Kidney tubule cell (primary cell): Measurements from ENCODE around the gene ARHGAP26.
"Not testable (repeated sequence)": the region's sequence is repeated elsewhere in the genome, so short reads cannot be mapped to it uniquely, and the experiment has no call there.

Experiments
- DNase-seq: peaks from one replicate; pipeline ENCODE4 v3.0.0-alpha.2; 2018; ENCODE audit warnings: low spot score

The ARHGAP26 gene

DNA sequence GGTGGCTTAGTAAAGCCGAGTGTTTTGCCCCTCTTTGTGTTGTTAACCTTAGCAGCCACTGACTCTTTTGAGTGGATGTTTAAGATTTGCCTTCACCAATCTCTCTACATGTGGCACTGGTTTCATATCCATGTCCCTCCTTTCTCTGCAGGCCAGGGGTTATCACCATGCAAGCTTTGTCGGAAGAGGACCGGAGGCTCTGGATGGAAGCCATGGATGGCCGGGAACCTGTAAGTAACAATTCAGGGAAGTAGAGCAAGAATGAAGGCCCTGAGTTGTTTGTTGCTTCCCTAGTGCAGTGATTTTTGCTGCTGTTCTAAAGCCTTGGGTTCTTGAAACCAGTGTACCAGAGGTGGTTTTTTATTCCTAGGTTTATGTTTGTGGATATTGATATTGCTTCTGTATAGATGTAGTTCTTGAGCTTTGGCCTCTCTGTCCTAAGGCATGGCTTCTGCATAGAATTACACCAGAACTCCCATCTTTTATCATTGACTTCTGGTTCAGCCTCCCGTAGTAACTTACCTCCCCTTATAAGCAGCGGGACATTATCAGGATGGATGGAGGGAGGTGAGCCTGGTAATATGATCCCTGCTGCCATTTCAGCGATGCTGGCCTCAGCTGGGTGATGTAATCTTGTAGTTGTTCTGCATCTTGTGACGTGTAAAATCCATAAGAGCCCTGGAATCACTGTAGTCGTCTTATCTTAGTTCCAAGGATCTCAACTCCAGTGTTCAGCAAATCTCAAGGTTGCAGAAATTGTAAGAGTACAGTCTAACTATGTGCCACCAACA is 161.9 kb downstream of the ARHGAP26 start:
- no peak for DNase-seq

DNA sequence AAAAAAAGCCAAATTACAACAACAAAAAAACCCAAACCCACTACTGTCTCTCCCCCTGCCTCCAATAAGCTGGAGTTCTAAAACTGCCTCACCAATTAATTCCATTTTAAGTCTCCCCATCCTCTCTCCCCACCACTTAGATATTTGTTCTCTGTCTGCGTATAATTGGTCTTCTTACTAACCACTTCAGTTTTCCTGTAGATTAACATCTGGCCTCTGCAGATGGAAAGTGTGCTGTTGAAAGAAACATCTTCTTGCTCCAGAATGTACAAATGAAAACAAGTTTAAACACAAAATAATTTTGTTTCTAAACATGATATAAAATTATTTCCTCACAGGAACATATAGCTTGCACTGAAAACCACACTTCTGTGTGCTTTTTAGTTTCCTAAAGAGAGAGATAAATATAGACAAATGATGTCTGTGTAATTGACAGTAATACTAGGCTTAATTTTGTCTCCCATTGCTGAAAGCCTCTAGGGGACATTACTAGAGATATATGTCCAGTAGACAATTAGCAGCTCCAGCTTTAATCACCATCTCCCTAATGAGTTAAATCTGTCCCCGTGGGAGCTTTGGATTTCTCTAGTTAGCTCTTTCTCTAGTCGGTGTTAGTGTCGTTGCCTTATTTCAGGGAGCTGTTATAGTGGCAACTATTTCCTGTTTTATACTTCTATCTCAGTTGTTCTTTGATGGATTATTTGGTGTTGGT is 164.0 kb downstream of the ARHGAP26 start:
- no peak for DNase-seq

DNA sequence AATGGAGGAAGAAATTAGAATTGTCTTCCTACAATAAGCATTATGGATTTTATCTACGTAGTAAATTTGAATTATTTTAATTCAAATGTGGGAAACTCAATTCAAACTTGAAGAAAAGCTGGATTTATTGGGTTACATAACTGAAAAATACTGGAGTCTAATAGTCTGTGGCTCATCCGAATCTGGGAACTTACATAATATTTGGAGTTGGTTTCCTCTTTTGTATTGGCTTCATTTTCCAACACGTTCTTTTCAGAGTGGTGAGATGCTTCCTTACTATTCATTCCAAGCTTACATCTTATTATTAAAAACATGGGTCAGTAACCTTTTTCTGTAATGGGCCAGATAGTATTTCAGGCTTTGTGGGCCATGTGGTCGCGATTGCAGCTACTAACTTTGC is 164.8 kb downstream of the ARHGAP26 start:
- DNase-seq: no peak

DNA sequence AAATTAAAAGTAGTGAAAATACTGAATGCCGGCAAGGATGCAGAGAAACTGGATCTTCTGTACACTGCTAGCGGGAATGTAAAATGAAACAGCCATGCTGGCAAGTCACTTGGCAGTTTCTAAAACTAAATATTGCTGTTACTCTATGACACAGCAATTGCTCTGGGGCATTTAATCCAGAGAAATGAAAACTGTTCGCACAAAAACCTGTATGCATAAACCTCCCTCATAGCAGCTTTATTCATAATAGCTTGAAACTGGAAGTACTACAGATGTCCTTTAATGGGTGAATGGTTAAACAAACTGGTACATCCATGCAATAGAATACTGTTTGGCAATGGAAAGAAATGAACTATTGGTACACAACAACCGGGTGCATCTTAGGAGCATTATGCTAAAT is 167.2 kb downstream of the ARHGAP26 start:
- DNase-seq: no peak

DNA sequence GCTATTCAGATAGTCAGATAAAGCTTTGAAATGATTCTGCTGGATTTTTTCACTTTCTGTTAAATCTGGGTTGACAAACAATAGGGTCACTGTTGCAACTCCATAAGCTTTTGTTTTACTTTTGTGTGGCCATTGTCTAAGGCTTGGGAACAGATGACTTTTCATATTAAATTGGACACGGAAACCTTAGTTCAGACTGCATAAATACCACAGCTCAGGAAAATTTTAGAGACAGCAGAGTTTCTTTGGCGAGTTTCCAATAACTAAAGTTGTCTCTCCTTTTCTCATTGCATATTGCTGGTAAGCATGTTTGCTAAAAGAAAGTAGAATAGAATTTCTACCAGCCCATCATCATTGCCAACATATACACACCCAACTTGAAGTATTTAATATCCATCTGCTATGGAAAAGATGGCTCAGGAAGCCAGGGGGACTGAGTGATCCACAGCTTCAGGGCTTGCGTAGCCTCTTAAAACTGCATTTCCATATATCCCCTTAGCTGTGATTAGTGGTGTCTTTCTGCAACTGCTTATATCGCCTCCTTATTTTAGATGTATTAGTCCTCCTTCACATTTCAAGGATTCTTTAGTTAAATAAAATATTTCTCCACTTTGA is 168.2 kb downstream of the ARHGAP26 start:
- DNase-seq: no peak

DNA sequence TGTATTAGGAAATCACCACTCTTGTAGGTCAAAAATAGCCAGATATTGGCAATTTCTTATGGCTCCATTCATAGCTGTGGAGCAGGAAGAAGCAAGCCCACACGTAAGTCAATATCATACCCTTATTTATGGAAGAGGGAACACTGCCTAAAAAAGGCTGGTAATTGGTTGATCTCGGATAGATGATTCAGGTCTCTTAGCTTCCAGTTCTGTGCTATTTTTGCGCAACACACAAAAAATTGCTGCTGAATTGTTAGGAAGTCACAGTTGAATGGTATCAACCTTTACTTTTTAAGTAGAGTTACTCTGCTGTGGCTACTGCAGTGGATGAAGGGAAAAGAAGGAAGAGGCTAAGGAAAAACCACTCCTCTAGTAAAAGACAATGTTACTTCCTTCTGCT is 168.8 kb downstream of the ARHGAP26 start:
- peak; percentile 10 for DNase-seq

DNA sequence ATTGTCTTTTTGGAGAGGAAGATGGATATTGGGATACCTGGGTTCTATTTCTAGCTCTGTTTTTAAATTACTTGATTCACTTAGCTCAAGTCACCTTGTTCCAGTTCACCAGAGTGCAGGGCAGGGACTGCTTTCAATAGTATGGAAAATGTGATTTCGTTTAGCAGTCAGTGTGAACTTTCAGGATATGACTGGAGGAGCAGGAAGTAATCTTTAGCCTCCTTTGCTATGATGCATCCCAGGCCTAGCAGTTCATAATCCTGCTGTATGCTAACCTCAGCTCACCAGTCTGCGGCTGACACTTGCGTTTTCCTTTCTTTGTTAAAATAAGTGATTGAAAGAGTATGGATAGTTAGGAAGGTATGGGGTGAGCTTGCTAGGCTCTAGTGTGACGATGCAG is 169.7 kb downstream of the ARHGAP26 start:
- peak; percentile 20 for DNase-seq

DNA sequence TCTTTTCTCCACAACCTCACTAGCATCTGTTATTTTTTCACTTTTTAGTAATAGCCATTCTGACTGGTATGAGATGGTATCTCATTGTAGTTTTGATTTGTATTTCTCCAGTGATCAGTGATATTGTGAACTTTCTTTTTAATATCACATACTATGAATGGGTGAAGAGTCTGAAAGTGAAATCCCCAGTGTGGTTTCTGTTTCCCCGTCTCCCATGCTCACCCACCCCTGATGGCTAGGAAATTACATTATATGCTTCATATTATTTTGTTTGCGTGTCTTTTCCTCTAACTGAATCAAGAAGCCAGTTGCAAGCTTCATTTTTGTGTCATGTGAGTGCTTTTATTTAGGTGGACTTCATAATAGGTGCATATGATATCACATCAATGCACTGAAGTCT is 171.1 kb downstream of the ARHGAP26 start:
- DNase-seq: no peak

DNA sequence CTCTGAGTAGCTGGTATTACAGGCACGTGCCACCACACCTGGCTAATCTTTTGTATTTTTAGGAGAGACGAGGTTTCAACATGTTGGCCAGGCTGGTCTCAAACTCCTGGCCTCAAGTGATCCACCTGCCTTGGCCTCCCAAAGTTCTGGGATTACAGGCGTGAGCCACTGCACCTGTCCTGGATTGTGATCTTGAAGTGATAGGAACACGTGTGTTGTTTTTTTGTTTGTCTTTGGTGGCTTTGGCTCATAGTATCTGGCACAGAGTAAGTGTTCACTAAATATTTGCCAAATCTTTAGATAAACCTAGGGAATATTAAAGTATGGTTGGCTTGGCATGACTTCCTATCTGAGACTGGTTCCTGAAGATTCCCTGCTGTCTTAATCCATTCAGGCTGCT is 172.7 kb downstream of the ARHGAP26 start:
- DNase-seq: no peak

DNA sequence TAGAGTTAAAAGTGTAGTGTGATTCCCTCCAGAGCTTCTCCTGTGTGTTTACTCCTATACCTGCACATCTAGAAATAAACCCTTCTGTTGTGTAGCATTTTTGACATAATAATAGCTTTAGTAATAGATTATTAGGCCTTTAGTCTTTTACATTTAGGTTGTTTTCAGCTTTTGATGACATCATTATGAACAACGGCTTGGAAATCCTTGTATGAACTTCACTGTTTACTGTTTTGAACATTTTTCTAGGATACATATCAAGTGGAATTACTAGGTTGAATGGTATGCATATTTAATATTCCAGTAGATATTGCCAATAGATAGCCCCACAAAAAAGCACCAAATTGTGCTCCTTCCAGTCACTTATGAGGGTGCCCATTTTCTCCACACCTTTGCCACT is 174.0 kb downstream of the ARHGAP26 start:
- no peak for DNase-seq

DNA sequence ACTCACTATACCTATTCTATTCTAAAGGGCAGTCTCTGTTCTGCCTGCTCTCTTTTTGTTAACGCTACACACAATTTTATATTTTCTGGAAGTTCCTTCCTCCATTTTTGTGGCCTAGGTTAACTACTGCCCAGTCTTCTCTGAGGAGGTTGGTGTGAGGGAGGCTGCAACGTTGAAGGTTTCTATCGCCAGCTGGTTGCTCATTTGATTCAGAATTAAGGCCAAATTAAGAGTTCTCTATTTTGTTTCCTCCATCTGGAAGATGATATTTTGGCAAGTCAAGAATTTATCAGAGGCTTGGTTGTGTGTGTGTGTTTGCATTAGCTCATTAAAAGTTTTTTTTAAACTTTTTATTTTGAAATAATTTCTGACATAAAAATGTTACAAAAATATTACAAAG is 175.1 kb downstream of the ARHGAP26 start:
- no peak for DNase-seq

DNA sequence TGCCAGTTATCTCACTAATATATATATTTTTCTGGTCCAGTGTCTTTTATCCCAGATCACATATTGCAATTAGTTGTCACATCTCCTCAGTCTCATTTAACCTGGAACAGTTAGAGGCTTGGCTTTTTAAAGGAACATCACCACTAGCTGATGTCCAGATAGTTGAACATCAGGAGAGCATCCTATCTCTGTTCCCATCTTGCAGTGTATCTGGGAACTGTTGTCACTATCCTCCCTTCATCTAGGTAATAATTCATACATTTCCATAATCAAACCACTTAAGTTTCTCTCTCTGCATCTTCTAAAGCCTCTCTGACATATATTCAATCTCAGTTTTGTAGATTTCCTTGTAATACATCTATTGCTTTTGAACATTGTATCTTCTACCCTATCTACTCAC is 175.7 kb downstream of the ARHGAP26 start:
- DNase-seq: no peak

DNA sequence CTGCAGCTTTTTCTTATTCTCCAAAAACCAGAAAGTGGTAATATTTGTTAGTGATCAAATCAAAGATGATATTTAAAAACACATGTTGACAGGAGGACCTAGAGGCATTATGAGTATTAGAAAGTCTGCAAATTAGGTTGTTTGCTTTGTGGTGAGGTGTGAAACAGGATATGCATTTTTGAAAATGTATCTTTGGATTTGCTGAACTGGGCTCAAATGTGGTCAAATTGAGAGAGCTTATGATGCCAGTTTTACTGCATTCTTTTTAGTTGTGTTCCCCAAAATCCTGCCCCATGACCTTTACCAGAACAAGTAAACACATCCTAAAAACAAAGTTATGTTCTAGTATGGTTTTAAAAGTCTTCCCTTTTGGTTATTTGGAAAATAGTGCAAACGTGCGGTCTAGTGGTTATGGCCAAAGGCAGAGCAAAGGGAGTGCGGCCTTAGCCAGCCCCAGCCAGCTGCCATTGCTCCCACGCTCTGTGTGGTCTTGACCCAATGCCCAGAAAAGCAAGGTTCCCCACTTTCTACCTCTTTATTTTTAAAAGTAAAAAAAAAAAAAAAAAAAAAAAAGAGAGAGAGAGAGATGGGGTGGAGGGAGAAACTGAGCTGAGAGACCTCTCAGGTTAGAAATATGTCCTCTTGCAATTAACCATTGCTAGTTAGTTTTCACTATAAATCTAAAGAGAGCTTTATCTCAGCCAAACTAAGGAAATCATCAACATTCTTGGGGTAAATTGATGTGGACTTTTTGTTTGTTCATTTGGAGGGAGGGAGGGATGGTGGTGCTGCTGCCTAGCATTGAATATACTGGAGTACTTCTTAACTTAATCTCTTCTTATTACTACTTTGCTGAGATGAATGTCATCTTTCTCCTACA is 176.6 kb downstream of the ARHGAP26 start:
- no peak for DNase-seq

DNA sequence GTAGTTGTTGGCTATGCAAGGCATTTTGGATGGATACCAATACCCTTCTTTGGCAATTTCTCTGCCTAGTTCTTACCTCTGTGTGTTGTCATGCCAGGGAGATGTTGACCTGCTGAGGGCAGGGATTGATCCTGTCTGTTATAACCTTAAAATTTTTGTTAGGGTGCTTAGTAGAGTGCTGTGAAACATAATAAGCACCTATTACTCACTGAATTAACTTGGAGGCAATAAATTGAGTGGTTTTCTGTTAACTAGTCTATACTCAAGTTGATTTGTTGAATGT is 177.2 kb downstream of the ARHGAP26 start:
- DNase-seq: no peak

DNA sequence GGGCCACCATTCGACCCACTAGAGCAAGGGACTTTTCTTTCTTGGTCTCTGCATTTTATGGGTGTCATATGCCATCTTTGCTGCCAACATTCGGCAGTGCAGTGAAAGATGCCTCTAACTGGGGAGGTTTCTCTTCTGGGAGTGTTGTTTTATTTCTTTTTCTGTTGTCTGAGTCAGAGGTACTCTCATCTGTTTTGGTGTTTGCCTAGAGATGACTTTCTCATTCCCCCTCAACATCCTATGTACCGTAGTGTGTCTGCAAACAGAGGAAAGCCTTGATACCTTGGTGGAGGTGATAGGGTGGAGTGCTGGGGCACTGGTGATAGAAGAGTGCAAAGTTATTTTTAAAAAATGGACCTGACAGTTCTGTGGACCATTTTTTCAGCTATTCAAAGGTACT is 182.1 kb downstream of the ARHGAP26 start:
- no peak for DNase-seq

DNA sequence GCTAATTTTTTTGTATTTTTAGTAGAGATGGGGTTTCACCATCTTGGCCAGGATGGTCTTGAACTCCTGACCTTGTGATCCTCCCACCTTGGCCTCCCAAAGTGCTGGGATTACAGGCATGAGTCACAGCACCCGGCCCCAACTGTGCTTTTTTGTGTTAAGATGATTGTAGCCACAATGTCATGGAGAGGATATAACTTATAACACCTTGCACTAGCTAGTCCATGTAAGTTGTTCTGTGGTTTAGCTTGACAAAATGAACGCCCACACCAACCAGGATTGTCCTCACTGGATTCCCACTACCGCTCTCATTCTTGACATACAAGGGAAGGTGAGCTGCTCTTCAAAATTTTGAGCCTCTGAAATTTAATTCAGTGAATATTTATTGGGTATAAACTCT is 182.7 kb downstream of the ARHGAP26 start:
- not testable (repeated sequence) for DNase-seq

DNA sequence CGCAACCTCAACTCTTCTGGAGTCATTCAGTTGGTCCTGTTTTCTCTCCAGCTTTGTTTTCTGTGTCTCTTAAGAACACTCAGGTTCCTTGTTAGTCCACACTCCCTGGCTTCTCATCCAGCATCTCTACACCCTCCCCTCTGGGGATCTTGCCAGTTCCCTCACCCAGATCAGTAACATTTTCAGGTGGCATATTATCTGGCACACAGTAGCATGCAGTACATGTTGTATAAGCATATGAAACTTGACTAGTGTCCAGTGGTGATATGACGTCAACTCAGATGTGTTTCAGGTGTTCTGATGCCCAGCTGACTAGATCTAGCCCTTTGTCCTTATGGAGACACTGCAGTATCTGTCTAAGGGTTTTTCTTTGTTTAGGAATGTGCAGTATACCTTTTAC is 184.3 kb downstream of the ARHGAP26 start:
- no peak for DNase-seq

DNA sequence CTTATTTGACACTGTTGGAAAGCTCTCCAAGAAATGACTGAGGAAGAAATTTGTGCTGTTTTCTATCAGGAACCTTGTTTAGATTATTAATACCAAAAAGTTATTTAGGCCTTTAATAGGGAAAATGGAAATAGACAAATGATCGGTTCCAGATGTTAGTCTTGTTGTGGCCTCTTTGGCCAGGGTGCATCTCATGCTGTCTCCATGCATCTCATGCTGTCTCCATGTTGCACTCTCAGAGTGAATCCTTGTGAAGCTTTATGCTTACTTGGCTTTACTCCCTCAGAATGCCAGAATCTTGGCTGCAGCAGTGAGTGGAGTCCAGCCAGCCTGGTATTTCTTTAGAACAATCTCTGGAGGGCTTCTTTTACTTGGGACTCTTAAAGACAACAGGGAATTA is 185.5 kb downstream of the ARHGAP26 start:
- no peak for DNase-seq

DNA sequence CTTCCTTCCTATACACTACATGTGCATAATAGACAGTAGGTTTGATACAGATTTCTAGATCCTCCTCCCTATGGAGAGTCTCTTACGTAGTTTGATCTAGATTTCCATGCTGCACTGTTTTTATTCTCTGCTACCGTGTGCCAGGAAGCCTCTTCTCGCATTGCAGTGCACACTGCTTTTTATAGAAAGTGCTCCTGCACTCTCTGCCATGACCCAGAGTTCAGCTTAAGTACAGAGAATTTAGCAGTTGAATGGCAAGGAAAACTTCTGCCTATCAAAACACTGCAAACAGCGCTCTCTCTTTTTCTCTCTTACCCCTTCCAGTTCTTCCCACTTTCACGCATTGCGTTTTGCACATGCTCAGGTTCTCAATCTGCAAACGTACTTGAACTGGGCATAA is 187.4 kb downstream of the ARHGAP26 start:
- DNase-seq: no peak

DNA sequence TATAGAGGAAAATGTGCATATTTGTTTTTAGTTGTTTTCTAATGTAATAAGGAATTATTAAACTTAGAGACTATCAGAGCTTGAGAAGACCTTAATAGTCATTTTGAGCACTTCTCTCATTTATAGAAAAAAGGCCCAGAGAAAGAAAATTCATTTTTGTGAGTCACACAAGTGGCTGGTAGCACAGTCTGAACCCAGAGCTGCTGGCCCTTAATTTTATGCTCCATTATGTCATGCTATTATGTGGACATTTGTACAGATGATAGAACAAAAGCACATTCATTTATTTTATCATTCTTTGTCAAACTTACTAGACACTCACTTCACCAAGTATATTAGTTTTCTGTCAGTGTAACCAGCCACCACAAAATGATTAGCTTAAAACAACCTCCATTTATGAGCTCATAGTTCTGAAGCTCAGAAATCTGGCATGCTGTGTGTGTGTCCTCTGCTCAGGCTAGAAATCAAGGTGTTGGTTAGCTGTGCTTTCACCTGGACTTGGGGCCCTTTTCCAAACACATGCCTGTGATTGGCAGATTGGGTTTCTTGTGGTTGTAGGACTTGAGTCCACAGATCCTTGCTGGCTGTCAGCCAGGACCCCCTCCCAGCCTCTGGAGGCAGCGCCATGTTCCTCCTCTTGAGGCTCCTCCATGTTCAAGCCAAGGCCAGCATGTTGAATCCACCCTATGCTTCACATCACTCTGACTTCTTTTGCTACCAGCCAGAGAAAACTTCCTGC is 188.9 kb downstream of the ARHGAP26 start:
- no peak for DNase-seq

DNA sequence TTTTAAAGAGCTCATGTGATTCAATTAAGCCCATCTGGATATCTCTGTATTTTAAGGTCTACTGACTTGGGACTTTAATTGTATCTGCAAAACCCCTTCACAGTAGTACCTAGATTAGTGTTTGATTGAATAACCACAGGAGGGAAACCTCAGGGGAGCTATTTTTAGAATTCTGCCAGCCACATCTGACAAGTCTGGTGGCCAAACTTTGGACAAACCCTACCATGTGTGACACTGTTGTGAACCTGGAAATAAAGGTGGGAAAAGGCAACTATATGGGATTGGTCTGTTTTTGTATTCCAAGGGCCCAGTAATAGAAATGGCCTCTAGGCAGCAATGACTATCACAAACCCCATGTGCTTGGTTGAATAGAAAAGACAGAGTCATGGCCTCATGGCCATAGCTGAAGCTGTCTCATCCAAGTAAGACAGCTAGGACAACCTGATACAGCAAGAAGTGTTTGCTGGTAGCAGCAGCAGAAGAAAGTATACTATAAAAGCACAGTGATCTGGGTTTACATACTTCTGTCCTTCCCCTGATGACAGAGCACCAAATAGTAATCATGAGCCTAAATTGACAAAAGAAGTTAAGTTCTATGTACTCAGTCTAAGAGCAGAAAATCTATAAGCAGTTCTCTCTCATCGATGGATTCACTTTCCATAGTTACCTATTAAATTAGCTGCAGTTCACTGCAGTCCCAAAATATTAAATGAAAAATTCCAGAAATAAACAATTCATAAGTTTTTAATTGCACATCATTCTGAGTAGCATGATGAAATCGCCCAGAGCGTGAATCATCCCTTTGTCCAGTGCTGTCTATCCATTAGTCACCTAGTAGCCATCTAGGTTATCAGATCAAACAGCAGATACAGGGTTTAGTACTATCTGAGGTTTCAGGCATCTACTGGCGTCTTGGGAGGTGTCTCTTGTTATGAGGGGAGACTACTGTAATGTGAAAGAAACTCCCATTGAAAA is 189.8 kb downstream of the ARHGAP26 start:
- peak; percentile 75 for DNase-seq
